HG03097 (cell line): ENCODE measurements around the gene NAB2.
"Not testable (repeated sequence)": the region's sequence is repeated elsewhere in the genome, so short reads cannot be mapped to it uniquely, and the experiment has no call there.

Source experiments
- ATAC-seq: cut with Tn5 transposase; IDR thresholded peaks from one replicate; pipeline ENCODE4 v1.9.1; 2021; ENCODE audit not compliant: unreplicated experiment, low FRiP score

The NAB2 gene

DNA sequence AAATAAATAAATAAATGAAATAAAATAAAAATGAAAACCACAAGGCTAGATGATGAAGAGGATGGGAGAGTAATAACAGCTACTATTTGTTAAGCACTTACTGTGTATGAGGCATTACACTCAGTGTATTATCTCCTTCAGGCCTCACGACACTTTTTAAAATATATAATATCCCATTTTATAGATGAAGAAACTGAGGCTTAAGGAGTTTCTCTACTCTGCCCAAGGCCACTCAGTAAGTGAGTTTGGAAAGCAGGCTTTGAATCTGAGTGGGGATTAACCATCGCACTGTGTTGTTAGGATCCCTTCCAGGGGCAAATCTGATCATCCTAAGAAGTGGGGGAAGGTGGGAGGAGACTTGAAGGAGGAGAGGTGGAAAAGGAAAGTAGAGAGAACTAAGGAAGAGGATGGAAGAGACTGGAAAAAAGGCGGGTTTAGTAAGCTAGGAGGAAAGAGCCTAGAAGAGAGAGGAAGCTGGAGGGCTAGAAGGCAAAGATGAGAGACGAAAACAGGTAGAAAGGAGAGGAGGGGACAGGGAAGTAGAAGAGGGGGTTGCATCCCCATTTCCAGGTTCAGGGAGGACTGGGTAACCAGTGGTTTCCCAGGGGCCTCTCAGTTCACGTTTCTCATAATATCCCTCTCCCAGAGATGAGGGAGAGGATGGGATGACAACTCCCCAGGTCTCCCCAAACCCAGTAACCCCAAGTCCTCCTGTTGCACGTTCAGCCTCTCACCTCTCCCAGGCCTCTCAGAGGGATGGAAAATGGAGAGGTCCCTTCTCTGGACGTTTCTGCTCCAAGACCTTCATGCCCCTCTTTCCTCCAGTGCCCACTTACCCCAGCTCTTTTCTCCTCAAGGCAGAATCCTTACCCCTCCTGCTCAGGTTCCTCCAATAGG is 20.5 kb downstream of the NAB2 start:
- no peak for ATAC-seq

- ATAC-seq, result peak; percentile 46
Measured at GRCh38 chr12:57110104-57111030, 21.5 kb downstream of the NAB2 start.

DNA sequence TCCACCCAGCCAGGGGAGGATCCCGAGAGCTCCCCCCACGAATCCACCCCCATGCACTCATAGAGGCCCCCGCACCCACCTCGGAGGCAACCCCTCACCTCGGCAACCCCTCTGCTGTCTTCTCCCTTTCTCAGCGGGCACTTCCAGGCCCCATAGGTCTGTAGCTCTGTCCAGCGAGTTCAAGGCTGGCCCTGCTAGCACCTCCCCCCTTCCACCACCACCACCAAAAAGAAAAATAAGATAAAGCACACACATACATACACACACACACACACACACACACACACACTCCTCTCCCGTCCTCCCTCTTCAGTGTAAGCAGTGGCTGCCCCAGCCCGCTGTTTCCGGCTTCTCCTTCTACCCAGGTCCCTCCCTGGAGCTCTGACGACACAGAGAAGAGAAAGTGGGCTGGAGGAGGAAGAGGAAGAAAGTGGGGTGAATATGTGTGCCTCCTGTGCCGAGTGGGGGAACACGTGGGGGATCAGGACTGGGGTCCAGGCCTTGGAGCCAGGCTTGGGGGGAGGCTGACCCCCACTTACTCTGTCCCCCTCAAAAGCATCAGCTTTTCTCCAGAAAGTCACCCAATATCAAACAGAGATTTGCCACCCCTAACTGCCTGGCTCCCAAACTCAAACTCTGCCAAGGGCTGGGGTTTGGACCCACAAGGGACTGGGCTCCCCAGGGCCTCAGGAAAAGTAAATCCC is 22.3 kb downstream of the NAB2 start, which contains the start of gene STAT6:
Gene STAT6 (minus strand): TSS at position 332 of the 704 bp plus-strand sequence. CDS start 3,084 bp downstream, outside the sequence.
- ATAC-seq, result peak; percentile 39

- ATAC-seq, result peak; percentile 42
Measured at GRCh38 chr12:57112492-57113294, 23.8 kb downstream of the NAB2 start.

- ATAC-seq, result no peak
Measured at GRCh38 chr12:57116580-57117281, 27.8 kb downstream of the NAB2 start.

DNA sequence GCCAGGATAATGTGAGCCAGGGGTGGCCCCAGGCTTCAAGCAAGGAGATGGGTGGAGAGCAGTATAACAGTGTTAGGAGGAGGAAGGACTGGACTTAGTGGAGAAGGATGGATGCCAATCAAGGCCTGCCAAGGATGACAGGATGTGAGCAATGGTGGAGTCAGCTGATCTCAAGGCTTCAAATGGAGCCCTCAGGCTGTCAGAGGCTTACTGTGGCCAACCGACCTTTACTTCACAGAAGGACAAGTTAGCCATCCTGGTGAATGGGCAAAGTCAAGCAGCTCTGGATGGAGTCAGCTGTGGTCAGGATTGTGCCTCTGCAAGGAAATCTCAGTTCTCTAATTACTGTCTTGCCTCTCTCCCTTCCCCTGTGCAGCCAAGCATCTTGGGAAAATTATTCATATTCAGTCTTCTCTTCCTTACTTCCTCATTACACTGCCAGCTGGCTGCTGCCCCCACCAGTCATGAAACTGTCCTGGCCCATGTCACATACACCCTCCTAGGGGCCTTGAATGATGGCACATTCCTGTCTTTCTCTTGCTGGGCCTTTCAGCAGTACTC is 29.9 kb downstream of the NAB2 start:
- no peak for ATAC-seq

DNA sequence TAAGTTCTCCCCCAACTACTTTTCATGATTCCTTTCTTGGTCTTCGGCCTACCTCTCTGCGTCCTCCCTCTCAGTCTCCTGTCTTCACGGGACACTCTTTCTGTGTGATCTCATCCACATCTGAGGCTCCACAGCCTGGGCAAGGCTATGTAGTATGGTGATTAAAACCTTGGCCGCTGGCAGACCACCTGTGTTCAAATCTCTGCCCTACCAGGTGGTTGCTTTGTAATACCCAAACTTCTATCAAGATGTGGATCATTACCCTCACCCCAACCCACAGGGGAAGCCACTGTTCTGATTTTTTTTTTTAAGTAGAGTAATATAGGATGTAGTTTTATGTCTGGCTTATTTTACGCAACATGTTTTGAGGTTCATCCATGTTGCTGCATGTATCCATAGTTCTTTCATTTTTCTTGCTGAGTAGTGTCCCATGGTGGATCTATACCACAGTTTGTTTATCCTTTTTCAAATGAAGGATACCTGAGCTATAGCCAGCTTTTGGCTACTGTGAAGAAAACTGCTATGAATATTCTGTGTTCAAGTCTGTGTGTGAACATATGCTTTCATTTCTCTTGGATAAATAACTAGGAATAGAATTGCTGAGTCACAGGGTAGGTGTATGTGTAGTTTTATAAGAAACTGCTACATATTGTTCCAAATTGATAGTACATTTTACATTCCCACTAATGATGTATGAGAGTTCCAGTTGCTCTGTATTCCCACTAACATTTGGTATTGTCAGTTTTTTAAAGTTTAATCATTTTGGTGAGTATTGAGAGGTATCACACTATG is 30.6 kb downstream of the NAB2 start:
- no peak for ATAC-seq

- ATAC-seq, result not testable (repeated sequence)
Measured at GRCh38 chr12:57120718-57121117, 31.8 kb downstream of the NAB2 start.

GRCh38 chr12:57123813-57124212 is 34.9 kb downstream of the NAB2 start:
- no peak for ATAC-seq

DNA sequence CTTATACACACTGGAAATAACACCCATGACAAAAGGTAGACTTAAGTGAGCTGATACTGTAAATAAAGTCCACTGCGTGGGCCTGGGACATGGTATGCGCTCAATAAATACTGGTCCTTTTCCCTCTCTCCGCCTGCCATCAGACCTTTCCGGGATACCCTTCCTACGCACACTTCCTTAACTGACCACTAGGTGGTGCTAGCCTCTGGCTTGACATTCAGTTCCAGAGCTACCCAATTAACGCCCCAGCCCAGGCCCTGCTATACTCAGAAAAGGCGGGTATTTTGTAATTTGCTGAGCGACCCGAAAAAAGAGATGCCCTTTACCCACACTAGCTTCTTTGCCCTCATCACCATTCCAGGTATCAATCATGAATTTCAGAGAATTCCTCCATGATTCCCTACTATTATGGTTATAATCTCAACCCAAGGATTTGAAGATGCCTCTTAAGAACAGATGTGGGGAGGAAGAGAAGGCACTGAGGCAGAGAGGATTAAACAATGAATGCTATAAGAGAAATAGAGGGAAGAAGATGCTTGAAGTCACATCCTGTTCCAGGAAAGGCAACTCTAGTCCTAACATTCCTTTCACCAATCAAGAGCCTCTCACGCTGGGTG is 35.5 kb downstream of the NAB2 start:
- no peak for ATAC-seq

GRCh38 chr12:57126061-57126460 is 37.1 kb downstream of the NAB2 start:
- no peak for ATAC-seq

DNA sequence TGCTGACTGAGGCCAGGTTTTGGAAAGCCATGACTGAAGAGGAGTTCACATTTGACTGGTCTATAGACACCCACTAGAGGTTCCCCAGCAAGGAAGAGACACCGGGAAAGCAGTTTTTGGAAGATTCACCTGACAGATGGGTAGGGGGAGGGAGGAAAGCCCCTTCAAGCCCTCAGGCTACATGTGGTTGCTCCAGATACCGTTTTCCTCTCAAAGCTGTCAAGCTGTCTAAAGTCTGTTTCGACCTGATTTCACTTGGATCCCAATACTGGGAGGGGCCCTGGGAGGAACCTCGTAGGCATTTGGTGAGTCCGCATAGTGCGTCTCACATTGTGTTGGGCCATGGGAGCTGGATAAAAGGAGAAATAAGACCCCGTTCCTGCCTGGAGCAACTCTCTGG is 37.6 kb downstream of the NAB2 start:
- ATAC-seq, result no peak

GRCh38 chr12:57127101-57127725 is 38.3 kb downstream of the NAB2 start:
- ATAC-seq, result no peak

DNA sequence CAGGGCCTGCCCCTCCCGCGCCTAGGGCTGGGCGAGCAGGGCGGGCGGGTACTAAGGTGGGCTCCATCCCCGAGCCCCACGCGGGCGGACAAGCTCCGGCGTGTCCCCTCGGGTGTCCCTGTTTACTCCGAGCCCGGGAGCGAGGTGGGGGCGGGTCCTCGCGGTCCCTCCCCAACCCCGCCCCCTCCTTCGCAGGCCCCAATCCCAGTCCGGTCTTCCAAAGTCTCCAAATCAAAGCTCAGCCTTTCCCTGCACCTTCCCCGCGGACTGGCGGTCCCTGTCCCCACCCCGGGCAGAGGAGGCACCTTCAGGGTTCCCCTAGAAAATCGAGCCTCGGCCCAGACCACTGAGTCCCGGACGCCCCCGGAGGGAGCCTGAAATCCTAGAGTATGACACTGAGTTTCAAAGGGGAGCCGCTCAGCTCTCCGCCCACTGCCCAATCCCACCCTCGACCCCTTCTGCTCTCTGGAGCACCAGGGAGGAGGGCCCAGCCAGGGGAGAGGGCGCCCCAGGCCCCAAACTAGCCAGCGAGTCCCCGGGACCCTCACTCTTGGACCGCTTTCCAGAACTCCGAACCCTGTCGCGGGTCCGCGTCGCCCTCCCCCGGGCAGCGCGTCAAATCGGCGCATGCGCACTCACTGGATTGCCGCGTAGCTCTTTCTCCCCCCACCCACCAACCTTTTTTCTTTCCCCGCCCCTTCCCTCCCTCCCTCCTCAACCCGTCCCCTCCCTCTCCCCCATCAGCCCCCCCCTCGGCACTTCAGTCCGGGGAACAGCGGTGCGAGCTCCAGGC is 39.0 kb downstream of the NAB2 start, which contains the start of gene LRP1:
Gene LRP1 (plus strand): TSS at position 758 of the 793 bp plus-strand sequence. CDS start 482 bp downstream, outside the sequence.
- no peak for ATAC-seq

DNA sequence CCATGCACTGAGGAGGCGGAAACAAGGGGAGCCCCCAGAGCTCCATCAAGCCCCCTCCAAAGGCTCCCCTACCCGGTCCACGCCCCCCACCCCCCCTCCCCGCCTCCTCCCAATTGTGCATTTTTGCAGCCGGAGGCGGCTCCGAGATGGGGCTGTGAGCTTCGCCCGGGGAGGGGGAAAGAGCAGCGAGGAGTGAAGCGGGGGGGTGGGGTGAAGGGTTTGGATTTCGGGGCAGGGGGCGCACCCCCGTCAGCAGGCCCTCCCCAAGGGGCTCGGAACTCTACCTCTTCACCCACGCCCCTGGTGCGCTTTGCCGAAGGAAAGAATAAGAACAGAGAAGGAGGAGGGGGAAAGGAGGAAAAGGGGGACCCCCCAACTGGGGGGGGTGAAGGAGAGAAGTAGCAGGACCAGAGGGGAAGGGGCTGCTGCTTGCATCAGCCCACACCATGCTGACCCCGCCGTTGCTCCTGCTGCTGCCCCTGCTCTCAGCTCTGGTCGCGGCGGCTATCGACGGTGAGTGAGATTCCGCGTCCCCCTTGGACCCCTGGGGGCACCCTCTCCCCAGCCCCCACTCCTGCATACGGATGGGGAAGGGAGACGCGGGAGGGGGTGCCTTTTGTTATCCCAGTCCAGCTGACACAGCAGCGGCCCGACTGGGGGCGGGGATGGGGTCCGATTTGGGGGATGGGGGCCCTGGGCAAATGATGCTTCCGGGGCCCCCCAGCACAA is 39.8 kb downstream of the NAB2 start:
- no peak for ATAC-seq
